ENCODE data around the gene PAGE2. TPM values are rescaled to one million over a fixed set of nuclear protein-coding genes. Genes with fewer than 3 reads are reported as not detected.
A peak's percentile ranks its signal among the peaks of the same experiment; 100 is the strongest.

PAGE2 gene
- total RNA-seq, 1 experiment from 2014 or later = not detected

GRCh38 chrX:55123900-55124299 lies 35.1 kb downstream of the PAGE2 start (continued):
- TF ChIP-seq, protein P1, sequence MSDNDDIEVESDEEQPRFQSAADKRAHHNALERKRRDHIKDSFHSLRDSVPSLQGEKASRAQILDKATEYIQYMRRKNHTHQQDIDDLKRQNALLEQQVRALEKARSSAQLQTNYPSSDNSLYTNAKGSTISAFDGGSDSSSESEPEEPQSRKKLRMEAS (IDR thresholded peaks at IDR 0.05) = no peak

GRCh38 chrX:55127692-55128091 lies 38.9 kb downstream of the PAGE2 start:
- ChIA-PET POLR2A (no interaction called here), RAD21 (ENCODE audit: low non-redundant PET in 1 of 2, low total read pairs in 2 of 2, uncharacterized antibody in 2 of 2, unreplicated experiment in 2 of 2) (no interaction called here), CTCF (no interaction called here)
- DNase-seq (ENCODE audit: low read depth, low spot score) (no peak), ATAC-seq (no peak)
- no peaks in the 10 kb centered on the region for H3K27me3 ChIP-seq (ENCODE audit: insufficient read depth, low read length)
- H4K20me1 ChIP-seq (ENCODE audit: insufficient read depth) = no peaks in the 10 kb centered on the region
- BruUV-seq (replicated peaks) = no TSS peak
- no peak overlapping the region for H3K4me2 ChIP-seq (ENCODE audit: low read length)
- no peaks in the 10 kb centered on the region for H3K79me2 ChIP-seq (ENCODE audit: insufficient read depth, low read length)
- no peaks in the 10 kb centered on the region for H3K4me1 ChIP-seq (ENCODE audit: control insufficient read depth in 1 of 2, insufficient read depth in 2 of 2, low read length in 2 of 2)
- H3K27ac ChIP-seq (ENCODE audit: low read depth, low read length) = no peak overlapping the region
- no peak overlapping the region for H2AFZ ChIP-seq (ENCODE audit: low read depth, low read length, poor library complexity, severe bottlenecking)
- intact Hi-C loops (cut with micrococcal nuclease) = no loop called here
- no peaks in the 10 kb centered on the region for H3K9me3 ChIP-seq (ENCODE audit: control insufficient read depth in 1 of 2, insufficient read depth in 1 of 2, low read depth in 1 of 2, low read length in 2 of 2)
- no peak overlapping the region for H3K9ac ChIP-seq (ENCODE audit: low read length)
- no peak overlapping the region for H3K4me3 ChIP-seq (replicated peaks in 1 of 2; ENCODE audit: low read depth in 1 of 2, low read length in 2 of 2)
- no peaks in the 10 kb centered on the region for H3K9me2 ChIP-seq (ENCODE audit: insufficient read depth)
- TF ChIP-seq JUND (IDR thresholded peaks at IDR 0.05) = no peak
- TF ChIP-seq CEBPB (IDR thresholded peaks at IDR 0.05; ENCODE audit: low read depth) = peak; percentile 29; the same call in 1 of the 2 replicates
- TF ChIP-seq ZBTB33 (IDR thresholded peaks at IDR 0.05; ENCODE audit: extremely low read depth, insufficient replicate concordance, low read length) = no peak
- no peak for TF ChIP-seq POLR2A (IDR thresholded peaks at IDR 0.05; ENCODE audit: borderline replicate concordance, extremely low read depth, insufficient read depth, insufficient read length)
- TF ChIP-seq ELF1 (IDR thresholded peaks at IDR 0.05; ENCODE audit: borderline replicate concordance, low read depth) = no peak
- H3K36me3 ChIP-seq (ENCODE audit: control insufficient read depth in 1 of 2, insufficient read depth in 2 of 2, low read length in 2 of 2) = no peaks in the 10 kb centered on the region

DNA sequence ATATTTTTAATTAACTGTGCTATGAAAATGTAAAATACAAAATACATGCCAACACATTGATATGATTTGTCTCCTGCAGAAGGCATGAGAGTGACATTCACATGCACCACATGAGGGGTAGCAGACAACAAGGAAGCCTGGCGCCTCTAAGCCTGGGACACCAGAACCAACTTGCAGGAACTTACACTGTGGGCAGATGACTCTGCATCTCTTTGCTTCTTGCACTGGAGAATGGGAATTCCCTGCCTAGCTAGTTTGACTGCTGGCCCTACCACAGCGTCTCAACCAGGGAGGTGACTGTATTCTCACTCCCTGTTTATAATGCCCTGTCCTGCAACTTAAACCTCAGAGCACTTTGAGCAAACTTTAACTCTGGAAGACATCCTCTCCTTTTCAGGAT lies 40.5 kb downstream of the PAGE2 start:
- no peak for TF ChIP-seq EZH2phosphoT487 (IDR thresholded peaks at IDR 0.05; ENCODE audit: borderline replicate concordance)
- no peak for TF ChIP-seq ZFX (IDR thresholded peaks at IDR 0.05)
- no peak for TF ChIP-seq SRF (IDR thresholded peaks at IDR 0.05; ENCODE audit: low read depth)
- no peak for TF ChIP-seq CEBPB (IDR thresholded peaks at IDR 0.05; ENCODE audit: low read depth)
- TF ChIP-seq CBX3 (IDR thresholded peaks at IDR 0.05; ENCODE audit: low read depth) = no peak
- TF ChIP-seq ZBTB33 (IDR thresholded peaks at IDR 0.05; ENCODE audit: extremely low read depth, insufficient replicate concordance, low read length) = no peak
- no peak for TF ChIP-seq EGR1 (IDR thresholded peaks at IDR 0.05; ENCODE audit: low read depth)
- no peak for TF ChIP-seq ATF3 (IDR thresholded peaks at IDR 0.05)
- no peak for TF ChIP-seq JUND (IDR thresholded peaks at IDR 0.05)
- no peak for TF ChIP-seq RAD21 (IDR thresholded peaks at IDR 0.05; ENCODE audit: low read depth)
- TF ChIP-seq ZNF274 (IDR thresholded peaks at IDR 0.05; ENCODE audit: low read depth, low read length) = no peak
- no peak for TF ChIP-seq EZH2 (IDR thresholded peaks at IDR 0.05)
- no peaks in the 10 kb centered on the region for H3K36me3 ChIP-seq (ENCODE audit: control insufficient read depth in 1 of 2, insufficient read depth in 2 of 2, low read length in 2 of 2)
- no peak for ATAC-seq
- H3K9me2 ChIP-seq (ENCODE audit: insufficient read depth) = no peaks in the 10 kb centered on the region
- H3K79me2 ChIP-seq (ENCODE audit: insufficient read depth, low read length) = no peaks in the 10 kb centered on the region
- ChIA-PET POLR2A (no interaction called here), CTCF (no interaction called here), RAD21 (ENCODE audit: low non-redundant PET in 1 of 2, low total read pairs in 2 of 2, uncharacterized antibody in 2 of 2, unreplicated experiment in 2 of 2) (no interaction called here)
- H3K4me1 ChIP-seq (ENCODE audit: control insufficient read depth in 1 of 2, insufficient read depth in 2 of 2, low read length in 2 of 2) = no peaks in the 10 kb centered on the region
- BruUV-seq (replicated peaks) = no TSS peak
- H2AFZ ChIP-seq (ENCODE audit: low read depth, low read length, poor library complexity, severe bottlenecking) = no peak overlapping the region
- H3K27ac ChIP-seq (ENCODE audit: low read depth, low read length) = no peak overlapping the region
- H3K4me2 ChIP-seq (ENCODE audit: low read length) = no peak overlapping the region
- H3K9me3 ChIP-seq (ENCODE audit: control insufficient read depth in 1 of 2, insufficient read depth in 1 of 2, low read depth in 1 of 2, low read length in 2 of 2) = no peaks in the 10 kb centered on the region
- DNase-seq (ENCODE audit: low read depth, low spot score) = no peak
- intact Hi-C loops (cut with micrococcal nuclease) = no loop called here
- no peak overlapping the region for H3K4me3 ChIP-seq (replicated peaks in 1 of 2; ENCODE audit: low read depth in 1 of 2, low read length in 2 of 2)
- no peaks in the 10 kb centered on the region for H4K20me1 ChIP-seq (ENCODE audit: insufficient read depth)
- no peak overlapping the region for H3K9ac ChIP-seq (ENCODE audit: low read length)
- H3K27me3 ChIP-seq (ENCODE audit: insufficient read depth, low read length) = no peaks in the 10 kb centered on the region
